ENCODE measurements around the gene ST3GAL3.

The ST3GAL3 gene

GRCh38 chr1:43789604-43790550, 82.5 kb downstream of the ST3GAL3 start:
- no peak for DNase-seq

DNA sequence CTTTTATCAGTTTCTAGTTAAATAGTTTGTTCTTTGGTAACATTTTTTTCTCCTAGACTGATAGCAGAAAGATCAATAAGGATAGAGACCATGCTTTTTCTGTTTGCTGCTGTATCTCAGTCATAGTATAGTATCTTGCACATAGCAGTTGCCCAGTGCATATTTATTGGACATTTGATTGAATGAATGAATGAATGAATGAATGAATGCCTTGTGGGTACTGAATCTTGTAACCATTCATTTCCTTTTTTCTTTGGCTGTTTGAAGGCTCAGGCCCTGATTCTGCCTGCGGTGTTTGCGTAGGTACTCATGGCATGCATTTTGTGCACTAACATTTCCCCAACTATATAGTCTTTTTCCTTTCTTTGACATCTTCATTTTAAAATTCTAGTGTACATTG, 83.9 kb downstream of the ST3GAL3 start:
- DNase-seq: no peak

GRCh38 chr1:43796111-43796581, 88.8 kb downstream of the ST3GAL3 start:
- DNase-seq: peak; percentile 76

DNA sequence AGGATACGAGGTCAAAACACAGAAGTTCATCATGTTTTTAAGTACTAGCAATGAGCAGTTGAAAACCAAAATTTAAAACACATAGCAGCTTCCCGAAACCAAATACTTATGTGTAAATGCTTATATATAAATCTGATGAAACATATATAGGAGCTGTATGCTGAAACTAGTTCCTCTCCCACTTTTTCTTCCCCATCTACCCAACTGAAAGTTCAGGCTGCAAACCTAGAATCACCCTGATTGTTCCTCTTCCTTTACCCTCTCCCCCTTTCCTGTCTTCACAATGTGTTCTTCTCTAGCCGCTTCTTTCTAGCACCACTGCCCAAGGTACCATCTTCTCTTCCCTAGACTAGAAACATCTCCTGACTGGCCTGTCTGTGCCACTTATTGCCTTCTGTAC, 90.6 kb downstream of the ST3GAL3 start:
- DNase-seq: no peak

DNA sequence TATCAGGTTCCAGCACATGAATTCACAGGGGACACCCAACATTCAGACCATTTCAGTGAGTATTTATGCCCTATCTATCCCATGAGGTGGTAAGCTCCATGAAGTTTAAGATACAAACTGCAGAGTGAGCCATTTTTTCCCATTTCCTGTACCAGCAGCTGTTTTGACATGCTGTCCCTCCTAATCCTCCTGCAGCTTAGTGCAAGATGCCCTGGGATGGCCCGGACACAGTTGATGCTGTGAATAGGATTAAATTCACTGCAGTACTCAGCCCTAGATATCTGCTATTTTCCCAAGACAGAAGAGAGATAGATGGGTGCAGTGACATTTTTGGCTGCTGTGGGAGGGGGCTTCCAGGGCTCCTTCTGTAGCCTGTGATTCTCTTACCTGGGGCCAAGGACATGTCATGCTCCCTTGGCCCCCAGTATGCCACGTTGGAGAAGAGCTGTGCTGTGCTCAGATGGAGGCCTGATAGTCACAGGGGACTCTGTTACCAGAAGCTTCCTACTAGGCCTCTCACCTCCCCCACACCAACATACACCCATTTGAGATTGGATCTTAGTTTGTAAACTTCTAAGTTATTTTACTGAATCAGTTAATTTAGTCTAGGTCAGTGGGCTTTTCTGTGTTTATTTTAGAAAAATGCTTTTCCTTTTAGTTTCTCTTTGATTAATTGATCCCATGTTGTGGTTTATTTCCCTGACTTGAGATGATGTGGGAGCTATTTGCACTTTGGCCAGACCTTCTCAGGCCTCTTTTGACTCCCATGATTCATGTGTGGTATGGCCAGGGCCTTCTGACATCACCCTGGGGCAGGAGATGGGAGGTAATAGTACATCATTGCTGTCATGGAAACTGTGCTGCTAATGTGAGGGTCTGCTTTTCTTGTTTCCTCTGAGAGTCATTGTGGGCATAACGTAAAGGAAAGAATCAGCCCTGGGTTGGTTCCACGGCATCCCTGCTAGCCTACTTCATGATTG, 92.6 kb downstream of the ST3GAL3 start:
- DNase-seq: peak; percentile 79

GRCh38 chr1:43800771-43801170, 93.4 kb downstream of the ST3GAL3 start:
- no peak for DNase-seq

GRCh38 chr1:43801203-43801602, 93.9 kb downstream of the ST3GAL3 start:
- DNase-seq: no peak

DNA sequence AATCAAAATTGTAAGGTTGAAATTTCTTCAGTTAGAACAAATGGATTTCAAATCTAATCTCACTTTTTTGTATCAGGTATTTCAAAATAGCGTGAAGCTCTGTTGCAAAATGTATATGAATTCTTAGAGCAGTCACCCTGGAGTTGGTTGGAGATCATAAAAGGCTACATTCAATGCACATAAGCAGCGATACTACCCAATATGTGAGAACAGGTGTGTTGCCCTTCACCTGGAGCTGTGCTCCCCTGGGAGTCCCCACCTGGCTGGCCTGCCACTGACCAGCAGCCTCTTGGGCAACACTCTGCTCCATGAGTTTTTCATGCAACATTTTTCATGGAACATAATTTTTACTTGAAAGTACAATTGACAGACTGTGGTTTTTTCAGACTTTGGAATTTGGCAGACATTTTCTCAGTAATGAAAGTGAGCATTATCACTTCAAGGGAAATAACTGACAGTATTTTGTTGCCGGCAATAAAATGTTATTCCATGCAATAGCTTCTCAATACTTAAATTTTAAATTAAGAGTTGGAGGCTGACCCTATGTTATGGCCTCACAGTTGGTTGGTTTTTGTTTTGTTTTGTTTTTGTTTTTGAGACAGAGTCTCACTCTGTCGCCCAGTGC, 95.1 kb downstream of the ST3GAL3 start:
- no peak for DNase-seq

DNA sequence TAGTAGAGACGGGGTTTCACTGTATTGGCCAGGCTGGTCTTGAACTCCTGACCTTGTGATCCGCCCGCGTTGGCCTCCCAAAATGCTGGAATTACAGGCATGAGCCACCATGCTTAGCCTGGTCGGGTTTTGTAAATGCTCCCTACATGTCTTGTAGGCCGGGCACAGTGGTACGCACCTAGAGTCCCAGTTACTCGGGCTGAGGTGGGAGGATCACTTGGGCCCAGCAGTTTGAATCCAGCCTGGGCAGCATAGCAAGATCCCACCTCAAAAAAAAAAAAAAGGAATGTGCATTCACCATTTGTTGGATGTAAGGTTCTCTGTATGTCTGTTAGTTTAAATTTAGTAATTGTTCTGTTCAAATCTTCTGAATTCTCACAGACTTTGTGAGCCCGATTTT, 95.8 kb downstream of the ST3GAL3 start:
- no peak for DNase-seq

- no peak for DNase-seq
Measured at GRCh38 chr1:43803646-43804045, 96.3 kb downstream of the ST3GAL3 start.

DNA sequence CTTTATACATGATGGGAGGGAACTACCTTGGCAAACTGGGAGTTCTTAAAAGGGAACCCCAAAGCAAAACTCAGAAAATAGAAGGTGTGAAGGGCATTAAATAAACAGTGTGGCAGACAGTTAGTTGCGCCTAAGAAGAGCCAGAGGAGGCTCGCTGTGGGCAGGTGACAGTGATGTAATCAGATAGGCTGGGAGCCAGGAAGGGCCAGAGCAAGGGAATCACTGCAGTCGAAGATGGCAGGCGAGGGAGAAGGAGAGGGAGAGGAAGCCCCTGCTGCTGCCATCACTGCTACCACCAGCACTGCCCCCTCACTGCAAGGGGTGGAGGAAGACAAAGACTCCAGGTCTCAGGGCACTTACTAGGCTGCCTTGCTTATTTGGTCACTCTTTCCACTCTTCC, 97.2 kb downstream of the ST3GAL3 start:
- no peak for DNase-seq

- DNase-seq: no peak
Measured at GRCh38 chr1:43805340-43805739, 98.0 kb downstream of the ST3GAL3 start.

GRCh38 chr1:43806183-43806582, 98.8 kb downstream of the ST3GAL3 start:
- DNase-seq: no peak

GRCh38 chr1:43809097-43809673, 101.8 kb downstream of the ST3GAL3 start:
- DNase-seq: no peak

- no peak for DNase-seq
Measured at GRCh38 chr1:43812579-43812978, 105.2 kb downstream of the ST3GAL3 start.

- DNase-seq: no peak
Measured at GRCh38 chr1:43814401-43814800, 107.1 kb downstream of the ST3GAL3 start.

DNA sequence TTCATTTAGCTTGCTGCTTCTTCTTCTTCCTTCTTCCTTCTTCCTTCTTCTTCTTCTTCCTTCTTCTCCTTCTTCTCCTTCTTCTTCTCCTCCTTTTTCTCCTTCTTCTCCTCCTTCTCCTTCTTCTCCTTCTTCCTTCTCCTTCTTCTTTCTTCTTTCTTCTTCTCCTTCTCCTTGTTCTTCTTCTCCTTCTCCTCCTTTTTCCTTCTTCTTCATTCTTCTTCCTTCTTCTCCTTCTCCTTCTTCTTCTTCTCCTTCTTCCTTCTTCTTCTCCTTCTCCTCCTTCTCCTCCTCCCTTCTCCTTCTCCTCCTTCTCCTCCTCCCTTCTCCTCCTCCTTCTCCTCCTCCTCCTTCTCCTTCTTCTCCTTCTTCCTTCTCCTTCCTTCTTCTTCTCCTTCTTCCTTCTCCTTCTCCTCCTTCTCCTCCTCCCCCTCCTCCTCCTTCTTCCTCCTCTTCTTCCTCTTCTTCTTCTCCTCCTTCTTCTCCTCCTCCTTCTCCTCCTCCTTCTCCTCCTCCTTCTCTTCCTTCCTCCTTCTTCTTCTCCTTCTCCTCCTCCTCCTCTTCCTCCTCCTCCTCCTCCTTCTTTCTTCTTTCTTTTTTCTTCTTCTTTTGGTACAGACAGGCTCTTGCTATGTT, 110.1 kb downstream of the ST3GAL3 start:
- DNase-seq: no peak

GRCh38 chr1:43818691-43819090, 111.4 kb downstream of the ST3GAL3 start:
- no peak for DNase-seq

DNA sequence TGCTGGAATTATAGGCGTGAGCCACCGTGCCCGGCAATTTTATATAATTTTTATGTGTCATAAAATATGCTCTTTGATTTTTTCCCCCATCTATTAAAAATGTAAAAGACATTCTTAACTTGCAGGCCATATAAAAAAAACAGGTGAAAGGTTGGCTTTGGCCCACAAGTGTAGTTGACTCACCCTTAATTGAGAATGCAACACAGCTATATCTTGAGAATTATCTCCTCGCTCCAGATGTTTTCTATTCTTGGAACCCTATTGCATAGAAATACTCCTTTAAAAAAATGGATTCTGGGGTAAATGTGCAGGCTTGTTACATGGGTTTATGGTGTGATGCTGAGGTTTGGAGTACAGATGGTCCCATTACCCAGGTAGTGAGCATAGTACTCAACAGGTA, 112.0 kb downstream of the ST3GAL3 start:
- DNase-seq: no peak

GRCh38 chr1:43821471-43821870, 114.1 kb downstream of the ST3GAL3 start:
- no peak for DNase-seq

DNA sequence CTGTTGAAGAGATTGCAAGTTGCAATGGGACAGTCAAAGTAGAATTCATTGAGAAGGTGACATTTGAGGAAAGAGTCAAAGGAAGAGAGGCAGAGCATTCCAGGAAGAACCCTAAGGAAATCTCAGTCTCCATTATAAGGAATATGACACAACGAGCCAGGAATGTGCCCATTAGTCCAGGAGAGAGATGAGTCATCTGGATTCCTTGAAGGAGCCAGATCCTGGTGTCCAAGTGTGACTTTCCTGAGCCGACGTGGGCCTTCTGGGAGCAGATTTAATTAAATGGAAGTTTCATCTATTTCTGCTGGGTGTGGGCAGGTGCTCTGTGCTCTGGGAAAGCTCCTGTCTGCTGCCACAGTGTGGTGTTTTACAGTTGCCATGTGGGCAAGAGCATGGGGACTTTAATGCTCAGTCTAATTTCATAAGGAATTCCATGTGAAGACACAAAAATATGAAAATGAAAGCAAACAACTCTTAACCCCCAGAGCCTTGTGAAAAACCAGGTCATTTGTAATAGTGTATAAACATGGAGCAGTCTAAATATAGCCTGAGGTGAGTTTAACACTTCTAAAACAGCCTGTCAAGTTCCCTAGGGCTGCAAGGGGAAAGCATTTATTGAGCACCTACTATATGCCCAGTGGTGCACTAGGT, 114.8 kb downstream of the ST3GAL3 start:
- peak; percentile 97 for DNase-seq

DNA sequence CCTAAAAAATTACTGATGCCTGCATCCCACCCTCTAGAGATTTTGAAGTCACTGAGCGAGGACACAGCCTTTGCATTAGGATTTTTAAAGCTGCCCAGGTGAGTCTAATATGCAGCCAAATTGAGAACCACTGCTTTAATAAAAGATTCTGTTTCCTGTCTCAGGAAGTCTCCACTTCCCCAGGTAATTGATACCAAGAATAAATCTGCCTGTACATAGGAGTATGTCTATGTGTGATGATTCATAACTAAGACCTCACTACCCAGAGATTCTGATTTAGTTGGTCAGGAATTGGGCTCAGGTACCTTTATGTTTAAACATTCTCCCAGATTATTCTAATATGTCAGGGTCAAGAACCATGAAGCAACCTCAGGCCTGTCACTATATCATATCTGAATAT, 117.5 kb downstream of the ST3GAL3 start:
- DNase-seq: no peak

Measured in fibroblast of skin of right biceps (primary cell).